ENCODE results near the gene RINT1. TPM values are rescaled to one million over a fixed set of nuclear protein-coding genes. Genes with fewer than 3 reads are reported as not detected.
"Not testable (repeated sequence)": the region's sequence is repeated elsewhere in the genome, so short reads cannot be mapped to it uniquely, and the experiment has no call there.

RINT1 gene
- total RNA-seq, 3 donors from 2014 or later = 31.3 to 34.1 (median 31.5) TPM

DNA sequence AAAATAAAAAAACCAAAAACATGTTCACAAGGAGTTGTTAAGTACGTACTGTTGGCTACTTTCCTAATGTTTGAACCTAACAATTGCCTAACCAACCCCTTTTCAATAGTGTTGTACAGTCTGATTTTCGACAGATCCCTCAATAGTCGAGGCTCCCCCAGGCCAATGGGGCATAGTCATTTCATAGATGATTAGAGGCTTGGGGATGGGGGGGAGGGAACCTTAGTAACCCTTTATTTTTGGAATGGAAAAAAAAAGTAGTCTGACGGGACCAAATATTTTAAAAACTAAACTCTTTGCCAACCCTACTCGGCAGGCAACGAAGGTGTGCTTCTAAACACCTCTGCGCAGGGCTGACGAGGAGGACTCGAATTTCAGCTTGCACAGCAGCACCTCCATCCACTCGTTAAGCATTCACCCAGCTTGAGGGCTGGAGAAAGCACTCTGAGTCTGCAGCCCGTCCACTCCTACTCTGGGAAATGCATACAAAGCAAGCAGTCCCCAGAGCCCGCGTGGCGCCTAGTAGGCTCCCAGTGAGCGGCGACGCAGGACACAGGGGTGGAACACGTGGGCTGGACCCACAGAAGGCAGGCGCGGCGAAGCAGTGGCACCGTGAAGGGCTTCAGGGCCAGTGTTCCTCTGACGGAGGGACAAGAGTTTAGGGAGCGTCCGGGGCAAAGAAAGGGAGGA, 10.8 kb upstream of the RINT1 start:
- H3K27me3 Mint-ChIP-seq (ENCODE audit: low read depth) = no peaks in the 10 kb centered on the region
- no peaks in the 10 kb centered on the region for H3K9me3 Mint-ChIP-seq
- H3K4me1 Mint-ChIP-seq (ENCODE audit: low read depth) = peaks cover 13% of the 10 kb centered on the region
- H3K4me3 Mint-ChIP-seq = peak overlapping the region; percentile 95
- DNase-seq = peak; percentile 48
- peak; percentile 42 to 53 for ATAC-seq
- peaks cover 9% of the 10 kb centered on the region for H3K36me3 Mint-ChIP-seq (ENCODE audit: insufficient read depth)

DNA sequence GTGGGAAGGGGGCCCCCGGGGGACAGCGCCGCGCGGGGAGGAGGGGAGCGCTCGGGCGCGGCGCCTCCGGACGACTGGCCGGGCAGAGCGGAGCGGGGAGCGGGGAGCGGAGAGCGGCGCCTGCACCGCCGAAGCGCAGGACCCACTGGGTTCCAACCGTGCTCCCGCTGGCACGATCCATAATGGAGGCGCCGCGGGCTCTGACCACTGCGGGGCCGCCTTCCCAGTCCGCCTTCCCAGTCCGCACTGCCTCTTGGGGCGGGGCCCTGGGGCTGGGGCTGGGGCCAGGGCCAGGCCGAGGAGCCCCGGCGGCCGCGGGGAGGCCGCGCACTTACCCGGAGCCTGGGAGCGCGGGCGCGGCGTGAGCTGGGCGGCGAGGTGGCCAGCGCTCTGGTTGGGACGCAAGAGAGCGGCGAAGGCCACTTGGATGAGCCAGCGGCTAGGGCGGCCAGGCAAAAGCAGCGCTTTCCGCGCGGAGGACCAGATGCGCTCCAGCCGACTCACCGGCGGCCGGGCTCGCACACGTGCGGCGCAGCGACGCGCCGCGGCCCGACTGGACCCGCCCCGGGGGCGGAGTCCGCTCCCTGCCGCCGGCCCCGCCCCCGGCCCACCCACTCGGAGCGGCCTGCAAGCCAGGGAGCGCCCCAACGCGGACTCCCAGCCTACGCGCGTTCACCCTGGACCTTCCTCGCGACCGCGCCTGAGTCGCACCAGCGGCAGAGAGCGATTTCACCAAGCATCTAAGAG, 10.1 kb upstream of the RINT1 start, which contains the start of gene PUS7:
Gene PUS7, minus strand, starts transcription at position 555 of the 747 bp plus-strand sequence. CDS start 13,759 bp downstream, outside the sequence.
- Mint-ChIP-seq H3K36me3 (ENCODE audit: insufficient read depth) (peaks cover 9% of the 10 kb centered on the region), H3K4me1 (ENCODE audit: low read depth) (peaks cover 13% of the 10 kb centered on the region), H3K27me3 (ENCODE audit: low read depth) (no peaks in the 10 kb centered on the region), H3K4me3 (peak within 1 kb of the TSS; percentile 95), H3K9me3 (no peaks in the 10 kb centered on the region)
- ATAC-seq (peak; percentile 92), DNase-seq (peak; percentile 73)

DNA sequence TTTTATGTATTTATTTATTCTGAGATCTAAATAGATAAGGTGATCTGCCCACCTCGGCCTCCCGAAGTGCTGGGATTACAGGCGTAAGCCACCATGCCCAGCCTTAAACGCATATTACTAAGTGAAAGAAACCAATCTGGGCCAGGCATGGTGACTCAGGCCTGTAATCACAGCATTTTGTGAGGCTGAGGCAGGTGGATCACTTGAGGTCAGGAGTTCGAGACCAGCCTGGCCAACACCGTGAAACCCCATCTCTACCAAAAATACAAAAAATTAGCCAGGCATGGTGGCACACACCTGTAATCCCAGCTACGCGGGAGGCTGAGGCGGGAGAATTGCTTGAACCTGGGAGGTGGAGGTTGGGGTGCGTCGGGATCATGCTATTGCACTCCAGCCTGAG, 7.6 kb upstream of the RINT1 start:
- not testable (repeated sequence) for DNase-seq; H3K27me3 Mint-ChIP-seq (ENCODE audit: low read depth); ATAC-seq; H3K9me3 Mint-ChIP-seq; H3K4me3 Mint-ChIP-seq; H3K36me3 Mint-ChIP-seq (ENCODE audit: insufficient read depth)
- H3K4me1 Mint-ChIP-seq (ENCODE audit: low read depth) = peaks cover 15% of the 10 kb centered on the region

DNA sequence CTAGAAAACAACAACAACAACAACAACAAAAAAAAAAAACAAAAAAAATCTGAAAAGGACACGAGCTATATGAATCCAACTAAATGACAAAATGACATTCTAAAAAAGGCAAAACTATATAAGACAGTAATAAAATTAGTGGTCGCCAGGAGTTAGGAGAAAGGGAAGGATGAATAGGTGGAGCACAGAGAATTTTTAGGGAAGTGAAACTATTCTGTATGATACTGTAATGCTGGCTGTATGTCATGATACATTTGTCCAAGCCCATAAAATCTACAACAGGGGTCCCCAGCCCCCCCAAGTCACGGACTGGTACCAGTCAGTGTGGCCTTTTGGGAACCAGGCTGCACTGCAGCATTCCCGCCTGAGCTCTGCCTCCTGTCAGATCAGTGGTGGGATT, 7.2 kb upstream of the RINT1 start:
- H3K9me3 Mint-ChIP-seq = no peaks in the 10 kb centered on the region
- no peak for DNase-seq
- peaks cover under 1% of the 10 kb centered on the region for H3K36me3 Mint-ChIP-seq (ENCODE audit: insufficient read depth)
- no peak for ATAC-seq
- no peaks in the 10 kb centered on the region for H3K27me3 Mint-ChIP-seq (ENCODE audit: low read depth)
- peaks cover 12% of the 10 kb centered on the region for H3K4me1 Mint-ChIP-seq (ENCODE audit: low read depth)
- H3K4me3 Mint-ChIP-seq = no peak overlapping the region

DNA sequence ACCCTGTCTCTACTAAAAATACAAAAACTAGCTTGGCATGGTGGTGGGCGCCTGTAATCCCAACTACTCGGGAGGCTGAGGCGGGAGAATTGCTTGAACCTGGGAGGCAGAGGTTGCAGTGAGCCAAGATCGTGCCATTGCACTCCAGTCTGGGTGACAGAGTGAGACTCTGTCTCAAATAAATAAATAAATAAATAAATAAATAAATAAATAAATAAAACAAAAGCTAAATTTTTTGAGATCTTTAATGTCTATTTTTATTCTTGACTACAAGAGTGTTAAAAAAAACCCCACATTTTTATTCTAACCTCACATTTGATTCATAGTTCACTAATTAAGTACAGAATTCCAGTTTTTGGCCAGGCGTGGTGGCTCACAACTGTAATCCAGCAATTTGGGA, 4.3 kb upstream of the RINT1 start:
- H3K9me3 Mint-ChIP-seq; ATAC-seq; H3K36me3 Mint-ChIP-seq (ENCODE audit: insufficient read depth); DNase-seq; H3K27me3 Mint-ChIP-seq (ENCODE audit: low read depth); H3K4me3 Mint-ChIP-seq: not testable (repeated sequence)
- H3K4me1 Mint-ChIP-seq (ENCODE audit: low read depth) = peaks cover 15% of the 10 kb centered on the region

DNA sequence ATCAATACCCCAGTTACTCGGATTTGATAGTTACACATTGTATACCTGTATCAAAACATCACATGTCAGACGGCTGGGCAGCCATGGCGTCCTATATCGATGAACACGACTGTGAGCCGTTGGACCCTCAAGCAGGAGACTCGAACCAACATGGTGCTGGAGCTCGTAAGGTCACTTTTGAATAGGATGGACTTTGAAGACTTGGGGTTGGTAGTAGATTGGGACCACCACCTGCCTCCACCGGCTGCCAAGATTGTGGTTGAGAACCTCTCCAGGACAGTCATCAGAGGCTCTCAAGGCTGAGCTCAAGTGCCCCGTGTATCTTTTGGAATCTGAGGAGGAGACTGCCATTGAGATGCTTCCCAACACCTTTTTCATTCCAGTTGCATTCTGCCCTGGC, 1.9 kb upstream of the RINT1 start:
- no peaks in the 10 kb centered on the region for H3K9me3 Mint-ChIP-seq
- peaks cover 28% of the 10 kb centered on the region for H3K4me1 Mint-ChIP-seq (ENCODE audit: low read depth)
- H3K36me3 Mint-ChIP-seq (ENCODE audit: insufficient read depth) = peaks cover 4% of the 10 kb centered on the region
- no peak for ATAC-seq
- no peaks in the 10 kb centered on the region for H3K27me3 Mint-ChIP-seq (ENCODE audit: low read depth)
- DNase-seq = no peak
- H3K4me3 Mint-ChIP-seq = peak overlapping the region; percentile 46

DNA sequence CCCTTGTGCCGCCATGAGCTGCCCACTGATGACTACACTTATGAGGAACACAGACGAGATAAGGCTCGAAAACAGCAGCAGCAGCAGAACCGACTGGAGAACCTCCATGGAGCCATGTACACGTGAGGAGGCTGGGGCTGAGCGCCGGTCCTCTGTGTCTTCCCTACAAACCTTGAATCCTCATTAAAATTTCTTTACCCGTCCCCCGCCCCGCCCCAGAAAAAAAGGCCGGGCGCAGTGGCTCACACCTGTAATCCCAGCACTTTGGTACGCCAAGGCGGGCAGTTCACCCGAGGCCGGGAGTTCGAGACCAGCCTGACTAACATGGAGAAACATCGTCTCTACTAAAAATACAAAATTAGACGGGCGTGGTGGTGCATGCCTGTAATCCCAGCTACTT, 1.5 kb upstream of the RINT1 start:
- Mint-ChIP-seq H3K4me3 (peak overlapping the region; percentile 46), H3K9me3 (no peaks in the 10 kb centered on the region), H3K27me3 (ENCODE audit: low read depth) (no peaks in the 10 kb centered on the region), H3K36me3 (ENCODE audit: insufficient read depth) (peaks cover 4% of the 10 kb centered on the region), H3K4me1 (ENCODE audit: low read depth) (peaks cover 32% of the 10 kb centered on the region)
- no peak for ATAC-seq
- DNase-seq = no peak

DNA sequence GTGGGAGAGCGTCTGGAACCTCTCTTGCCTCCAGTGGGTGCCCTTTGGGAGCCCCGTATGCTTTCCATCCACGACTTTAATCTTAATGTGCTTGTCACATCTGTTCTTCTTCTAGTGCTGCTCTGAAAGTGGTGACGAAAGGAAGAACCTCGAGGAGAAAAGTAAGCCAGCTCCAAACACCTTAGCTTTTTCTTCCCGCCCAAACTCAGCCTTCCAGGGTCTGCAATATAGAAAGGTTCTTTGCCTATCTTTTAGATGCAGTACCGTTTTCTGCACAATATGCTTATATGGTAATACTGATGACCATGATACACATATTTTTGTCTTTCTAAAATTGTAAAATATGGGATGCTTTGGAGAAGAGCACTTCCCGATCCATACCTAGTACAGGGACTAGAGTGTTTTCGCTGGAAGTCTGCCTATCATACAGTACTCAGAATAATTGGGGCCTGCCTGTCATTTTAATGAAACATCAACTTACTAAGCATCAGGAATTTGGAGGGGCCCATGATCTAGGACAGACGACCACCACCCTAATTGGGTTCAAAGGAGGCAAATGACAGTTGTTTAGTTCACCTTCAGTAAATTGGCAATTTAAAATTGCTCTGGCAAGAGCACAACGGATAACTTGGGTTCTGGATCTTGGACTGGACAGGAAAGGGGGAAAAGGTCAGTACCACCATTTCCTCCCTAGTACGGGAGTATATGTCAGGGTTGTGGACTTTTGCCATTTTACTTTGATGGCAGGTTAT, 884 bp downstream of the RINT1 start:
- Mint-ChIP-seq H3K9me3 (no peaks in the 10 kb centered on the region), H3K4me1 (ENCODE audit: low read depth) (peaks cover 34% of the 10 kb centered on the region), H3K4me3 (peak overlapping the region; percentile 89), H3K36me3 (ENCODE audit: insufficient read depth) (peaks cover 6% of the 10 kb centered on the region), H3K27me3 (ENCODE audit: low read depth) (no peaks in the 10 kb centered on the region)
- no peak for ATAC-seq
- no peak for DNase-seq

DNA sequence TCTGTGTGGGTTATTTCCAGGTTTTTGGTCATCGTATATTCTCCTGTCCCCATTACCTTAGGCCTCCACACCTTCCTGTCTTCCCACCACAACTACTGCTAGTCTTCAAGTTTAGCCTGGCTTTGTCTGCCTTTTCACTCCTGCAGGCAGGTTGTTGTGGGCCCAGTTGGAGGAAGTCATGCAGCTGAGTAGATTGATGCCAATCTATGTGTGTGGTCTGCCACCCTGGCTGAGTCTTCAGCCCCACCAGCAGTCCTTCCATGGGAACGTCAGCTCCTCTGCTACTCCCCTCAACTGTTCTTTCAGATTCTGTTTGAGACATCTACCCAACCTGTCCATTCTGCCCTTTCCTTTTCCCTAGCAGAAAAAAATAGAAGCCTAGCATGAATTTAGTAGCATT, 6.3 kb downstream of the RINT1 start:
- no peak for DNase-seq
- Mint-ChIP-seq H3K4me3 (no peak overlapping the region), H3K36me3 (ENCODE audit: insufficient read depth) (peaks cover 24% of the 10 kb centered on the region), H3K27me3 (ENCODE audit: low read depth) (no peaks in the 10 kb centered on the region), H3K9me3 (no peaks in the 10 kb centered on the region), H3K4me1 (ENCODE audit: low read depth) (peaks cover 18% of the 10 kb centered on the region)
- no peak for ATAC-seq

DNA sequence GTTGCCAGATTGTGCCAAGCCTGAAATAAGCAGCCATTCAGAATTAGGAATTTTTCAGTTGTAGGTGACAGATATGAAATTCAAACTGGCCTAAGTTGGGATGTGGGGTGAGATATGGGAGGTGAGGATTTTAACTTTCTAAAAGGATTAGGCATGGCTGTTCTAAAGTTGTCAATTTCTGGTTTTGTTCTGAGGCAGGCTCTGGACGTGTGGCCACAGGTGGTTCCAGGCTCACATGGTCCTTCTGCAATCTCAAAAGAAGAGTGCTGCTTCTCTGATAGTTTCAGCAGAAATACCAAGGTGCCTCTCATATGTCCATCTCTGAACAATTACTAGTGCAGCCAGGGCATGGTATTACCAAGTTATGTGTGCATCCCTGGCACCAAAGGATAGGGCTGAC, 27.9 kb downstream of the RINT1 start:
- H3K9me3 Mint-ChIP-seq = no peaks in the 10 kb centered on the region
- DNase-seq = no peak

DNA sequence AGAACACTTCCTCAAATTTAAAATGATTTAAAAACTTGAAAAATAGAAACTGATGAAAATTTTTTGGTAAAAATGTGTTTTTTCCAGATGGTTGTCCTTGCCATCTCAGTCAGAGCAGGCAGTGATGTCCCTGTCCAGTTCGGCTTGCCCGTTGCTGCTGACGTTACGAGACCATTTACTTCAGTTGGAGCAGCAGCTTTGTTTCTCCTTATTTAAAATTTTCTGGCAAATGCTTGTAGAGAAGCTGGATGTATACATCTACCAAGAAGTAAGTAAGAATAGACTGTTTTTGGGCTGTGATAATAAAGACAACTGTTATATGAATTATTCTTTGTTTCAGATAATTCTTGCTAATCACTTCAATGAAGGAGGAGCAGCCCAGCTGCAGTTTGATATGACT, 33.2 kb downstream of the RINT1 start:
- no peak for DNase-seq
- Mint-ChIP-seq H3K27me3 (ENCODE audit: low read depth) (no peaks in the 10 kb centered on the region), H3K4me3 (no peak overlapping the region), H3K4me1 (ENCODE audit: low read depth) (no peaks in the 10 kb centered on the region), H3K9me3 (no peaks in the 10 kb centered on the region), H3K36me3 (ENCODE audit: insufficient read depth) (peaks cover 27% of the 10 kb centered on the region)
- ATAC-seq = no peak

More for the DNA sequence above, 27.9 kb downstream of the RINT1 start:
- no peaks in the 10 kb centered on the region for H3K4me1 Mint-ChIP-seq (ENCODE audit: low read depth)
- H3K36me3 Mint-ChIP-seq (ENCODE audit: insufficient read depth) = peaks cover 15% of the 10 kb centered on the region
- H3K27me3 Mint-ChIP-seq (ENCODE audit: low read depth) = no peaks in the 10 kb centered on the region
- no peak overlapping the region for H3K4me3 Mint-ChIP-seq
- ATAC-seq = no peak

DNA sequence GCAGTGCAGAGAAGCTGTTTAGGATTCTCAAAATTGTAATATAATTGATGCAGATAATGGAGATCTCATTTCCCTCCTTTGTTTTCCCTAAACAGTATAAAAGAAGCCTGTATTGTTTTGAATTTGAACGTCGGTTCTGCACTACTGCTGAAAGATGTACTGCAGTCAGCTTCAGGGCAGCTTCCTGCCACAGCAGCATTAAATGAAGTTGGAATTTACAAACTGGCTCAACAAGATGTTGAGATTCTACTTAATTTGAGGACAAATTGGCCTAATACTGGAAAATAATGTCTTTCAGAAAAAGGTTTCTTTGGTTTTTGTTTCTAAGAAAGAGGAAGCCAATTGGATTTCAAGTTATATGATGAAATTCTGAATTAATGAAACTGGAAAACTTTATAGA, 35.0 kb downstream of the RINT1 start:
- ATAC-seq = no peak
- no peaks in the 10 kb centered on the region for H3K9me3 Mint-ChIP-seq
- peaks cover 26% of the 10 kb centered on the region for H3K36me3 Mint-ChIP-seq (ENCODE audit: insufficient read depth)
- no peak overlapping the region for H3K4me3 Mint-ChIP-seq
- DNase-seq = no peak
- no peaks in the 10 kb centered on the region for H3K27me3 Mint-ChIP-seq (ENCODE audit: low read depth)
- no peaks in the 10 kb centered on the region for H3K4me1 Mint-ChIP-seq (ENCODE audit: low read depth)

DNA sequence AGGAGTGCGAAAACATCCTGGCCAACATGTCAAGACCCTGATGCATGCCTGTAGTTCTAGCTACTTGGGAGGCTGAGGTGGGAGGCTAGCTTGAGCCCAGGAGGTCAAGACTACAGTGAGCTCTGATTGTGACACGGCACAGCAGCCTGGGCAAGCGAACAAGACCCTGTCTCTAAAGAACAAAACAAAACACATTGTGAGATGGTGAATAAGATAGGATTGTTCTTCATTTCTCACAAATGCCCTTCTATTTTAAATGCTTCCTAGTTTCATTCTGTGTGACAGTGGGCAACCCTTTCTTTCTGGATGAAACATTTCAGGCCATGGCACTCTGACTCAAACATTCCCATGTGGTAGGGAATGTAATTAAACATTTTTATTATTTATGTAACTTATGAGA, 35.8 kb downstream of the RINT1 start:
- ATAC-seq (no peak), DNase-seq (no peak)
- Mint-ChIP-seq H3K36me3 (ENCODE audit: insufficient read depth) (peaks cover 24% of the 10 kb centered on the region), H3K4me3 (no peak overlapping the region), H3K9me3 (no peaks in the 10 kb centered on the region), H3K27me3 (ENCODE audit: low read depth) (no peaks in the 10 kb centered on the region), H3K4me1 (ENCODE audit: low read depth) (no peaks in the 10 kb centered on the region)

DNA sequence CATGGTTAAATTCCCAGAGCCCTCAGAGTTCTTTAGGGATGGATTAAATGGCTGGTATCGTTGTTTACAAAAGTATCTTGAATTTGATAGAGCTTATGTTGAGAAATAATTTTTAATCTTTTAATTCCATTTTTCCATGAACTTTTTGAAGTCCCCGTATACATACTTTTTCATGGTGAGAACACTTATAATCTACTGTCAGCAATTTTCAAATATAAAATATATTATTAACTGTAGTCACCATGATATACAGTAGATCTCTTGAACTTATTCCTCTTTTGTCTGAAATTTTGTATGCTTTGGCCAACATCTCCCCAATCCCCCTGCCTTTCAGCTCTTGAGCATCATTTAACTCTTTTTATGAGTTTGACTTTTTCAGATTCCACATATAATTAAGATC, 39.9 kb downstream of the RINT1 start:
- no peak for DNase-seq
- ATAC-seq = no peak
- Mint-ChIP-seq H3K27me3 (ENCODE audit: low read depth) (no peaks in the 10 kb centered on the region), H3K4me1 (ENCODE audit: low read depth) (no peaks in the 10 kb centered on the region), H3K9me3 (no peaks in the 10 kb centered on the region), H3K36me3 (ENCODE audit: insufficient read depth) (peaks cover 17% of the 10 kb centered on the region), H3K4me3 (no peak overlapping the region)
